Activated CD8-positive, alpha-beta memory T cell treated with anti-CD3 and anti-CD28 coated beads for 1 hour (primary cell): ENCODE measurements around the gene ZNF547.

Source experiments
- DNase-seq, 2 donors: peaks; one replicate each; pipeline ENCODE4 v3.0.0-alpha.2; 2020; ENCODE audit warnings: low read depth in 1 of 2; ENCODE audit errors: extremely low read depth in 1 of 2

The ZNF547 gene

GRCh38 chr19:57362997-57363687, at the start of gene ZNF547, which contains the start of gene TRAPPC2B:
ZNF547 (plus strand) TSS chr19:57363551; CDS start chr19:57368556, 5,005 bp downstream.
TRAPPC2B (plus strand) TSS chr19:57363551; CDS start chr19:57364834, 1,283 bp downstream.
- DNase-seq, result peak; percentile 91 to 95

- DNase-seq, result no peak
Observed at GRCh38 chr19:57314146-57314545, 49.2 kb upstream of the ZNF547 start.

GRCh38 chr19:57317503-57317902, 45.8 kb upstream of the ZNF547 start:
- no peak for DNase-seq

DNA sequence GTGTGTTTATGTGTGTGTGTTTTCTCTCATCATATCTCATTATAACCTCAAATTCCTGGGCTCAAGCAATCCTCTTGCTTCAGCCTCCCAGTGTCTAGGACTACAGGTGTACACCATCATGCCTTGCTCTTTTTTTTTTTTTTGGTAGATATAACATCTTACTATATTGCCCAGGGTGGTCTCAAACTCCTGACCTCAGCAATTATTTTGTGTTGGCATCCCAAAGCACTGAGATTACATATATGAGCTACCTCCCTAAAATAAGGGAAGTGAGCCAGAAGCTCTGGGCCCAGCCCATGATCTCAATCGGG, 43.5 kb upstream of the ZNF547 start:
- DNase-seq, result no peak

- DNase-seq, result peak; percentile 81 to 88
Observed at GRCh38 chr19:57320180-57321084, 42.9 kb upstream of the ZNF547 start, which contains the start of gene ZNF543. ZNF543 (plus strand) TSS chr19:57320472; CDS start chr19:57320854, 382 bp downstream.

GRCh38 chr19:57321116-57321515, 42.2 kb upstream of the ZNF547 start:
- DNase-seq, result no peak

DNA sequence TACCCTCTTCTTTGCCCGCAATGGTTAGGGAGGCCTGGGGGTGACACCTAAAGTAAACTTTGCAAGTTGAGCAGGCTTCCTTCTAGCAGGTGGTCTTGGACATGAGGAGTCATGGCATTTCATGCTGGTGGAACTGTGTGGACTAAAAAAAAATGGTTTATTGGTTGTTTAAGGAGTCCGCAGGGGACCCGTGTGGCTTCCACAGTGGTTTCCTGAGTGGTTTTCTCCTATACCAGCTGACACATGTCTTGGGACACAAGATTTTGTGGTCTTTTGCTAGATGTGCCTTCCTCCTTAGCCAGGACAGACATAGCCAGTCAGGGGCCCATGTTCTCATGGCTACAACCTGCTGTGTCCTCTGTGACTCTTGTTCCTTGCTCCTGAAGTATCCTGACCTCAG, 41.6 kb upstream of the ZNF547 start:
- DNase-seq, result no peak

DNA sequence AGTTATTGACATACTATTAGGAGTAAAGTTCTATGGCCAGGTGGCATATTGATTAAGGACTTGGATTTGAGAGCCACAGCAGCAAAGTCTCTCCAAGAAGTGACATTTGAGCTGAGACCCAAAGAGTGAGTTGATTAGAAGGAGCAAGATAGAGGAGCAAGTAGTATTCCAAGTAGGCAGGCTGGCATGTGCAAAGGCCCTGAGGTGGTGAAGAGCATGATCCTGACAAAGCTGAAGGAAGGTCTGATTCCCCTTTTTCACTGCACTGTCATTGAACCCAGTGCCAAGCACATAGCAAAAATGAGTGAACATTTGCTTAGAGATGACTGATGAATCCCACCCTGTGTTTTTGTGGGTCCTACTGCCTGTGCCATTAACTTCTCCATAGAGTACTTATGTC, 38.4 kb upstream of the ZNF547 start:
- no peak for DNase-seq

GRCh38 chr19:57327993-57328392, 35.4 kb upstream of the ZNF547 start:
- DNase-seq, result no peak

DNA sequence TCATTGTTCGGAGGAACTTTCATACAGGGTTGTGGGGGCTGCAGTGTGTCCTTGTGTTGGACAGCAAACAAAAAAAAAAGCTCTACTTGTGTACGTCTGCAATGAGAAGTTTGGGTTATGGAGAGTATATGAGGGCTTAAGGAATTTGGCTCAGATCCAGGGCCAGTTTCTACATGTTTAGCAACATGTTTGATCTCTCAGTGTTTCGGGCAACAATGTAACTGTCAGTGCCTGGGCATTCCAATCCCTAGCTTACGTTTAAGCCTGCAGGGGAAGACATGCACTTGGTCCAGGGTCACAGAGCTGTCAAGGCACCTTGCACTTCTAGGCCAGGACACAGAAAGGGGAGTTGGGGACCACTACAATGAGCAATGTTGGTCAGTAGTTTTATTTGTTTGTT, 29.2 kb upstream of the ZNF547 start:
- no peak for DNase-seq

DNA sequence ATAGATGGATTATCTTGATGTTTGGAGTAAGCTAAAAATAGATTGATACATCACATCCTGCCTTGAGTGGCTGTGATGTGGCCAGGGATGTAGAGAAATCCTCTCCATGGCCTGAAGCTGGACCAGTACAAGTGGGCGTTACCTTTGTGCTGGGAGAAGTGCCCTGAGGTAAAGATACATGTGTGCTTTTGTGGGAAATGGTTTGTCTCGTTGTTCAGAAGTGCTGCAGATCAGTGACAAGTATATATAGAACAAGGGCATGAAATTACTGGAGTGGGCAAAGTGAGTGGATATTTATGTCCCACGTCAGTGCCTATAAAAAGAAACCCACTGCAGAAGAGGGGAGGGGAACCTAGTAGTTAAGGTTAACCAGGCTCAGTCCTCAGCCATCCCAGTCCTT, 24.5 kb upstream of the ZNF547 start:
- DNase-seq, result no peak

GRCh38 chr19:57342582-57342981, 20.8 kb upstream of the ZNF547 start:
- no peak for DNase-seq

DNA sequence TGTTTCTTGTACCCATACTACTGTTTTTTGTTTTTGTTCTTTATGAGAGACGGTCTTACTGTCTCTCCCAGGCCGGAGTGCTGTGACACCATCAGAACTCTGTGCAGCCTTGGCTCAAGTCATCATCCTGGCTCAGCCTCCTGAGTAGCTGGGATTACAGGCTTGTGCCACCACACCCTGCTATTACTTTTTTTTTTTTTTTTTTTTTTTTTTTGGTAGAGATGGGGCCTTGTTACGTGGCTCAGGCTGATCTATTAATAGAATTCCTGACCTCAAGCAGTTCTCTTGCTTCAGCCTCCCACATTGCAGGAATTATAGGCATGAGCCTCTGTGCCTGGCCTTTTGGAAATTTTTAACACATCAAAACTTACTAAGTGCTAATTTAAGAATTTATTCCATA, 15.2 kb upstream of the ZNF547 start:
- DNase-seq, result no peak

DNA sequence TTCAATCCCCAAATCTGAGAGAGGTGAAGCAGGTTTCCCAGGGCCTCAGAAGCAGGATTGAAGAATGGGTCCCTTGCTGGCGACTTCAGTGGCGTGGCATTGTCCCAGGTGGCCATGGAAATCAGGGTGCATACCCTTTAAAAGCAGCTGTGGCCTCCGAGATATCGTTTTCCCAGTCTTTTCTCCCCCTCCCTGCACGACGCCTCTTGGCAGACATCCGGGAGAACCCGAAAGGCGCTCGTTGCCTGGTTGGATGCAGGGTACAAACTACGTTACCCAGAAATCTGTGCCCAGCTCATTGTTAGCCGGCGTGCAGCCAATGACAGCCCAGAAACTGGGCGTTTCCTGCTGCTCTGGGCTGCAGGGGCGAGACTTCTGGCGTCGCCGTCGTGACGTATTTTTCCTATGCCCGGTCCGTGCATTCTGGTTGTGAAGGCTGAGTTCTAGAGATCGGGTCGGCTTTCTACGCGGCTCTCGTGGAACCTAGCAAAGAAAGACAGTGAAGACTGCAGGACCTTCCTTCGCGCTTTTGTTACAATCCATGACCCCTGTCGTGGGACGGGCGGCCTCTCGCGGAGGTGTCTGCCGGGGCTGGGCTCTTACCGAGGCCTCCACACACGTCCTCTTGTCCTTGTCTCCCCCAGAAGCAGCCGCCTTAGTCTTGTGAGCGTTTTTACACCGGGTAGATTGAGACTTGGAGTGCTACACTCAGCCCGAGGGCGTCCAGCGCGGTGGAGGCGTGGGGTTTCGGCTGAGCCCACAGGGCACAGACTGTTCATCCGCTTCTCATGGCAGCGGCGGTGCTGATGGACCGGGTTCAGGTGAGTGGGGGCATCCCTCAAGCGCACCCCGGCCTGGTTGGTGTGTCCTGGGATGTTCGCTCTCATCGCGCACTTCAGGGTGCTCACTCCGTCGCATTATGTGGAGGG, 12.2 kb upstream of the ZNF547 start, which contains the start of gene ZNF304:
ZNF304 (plus strand) TSS at position 395 of the 929 bp plus-strand sequence; CDS start at position 789, 394 bp downstream.
- peak; percentile 59 to 69 for DNase-seq

DNA sequence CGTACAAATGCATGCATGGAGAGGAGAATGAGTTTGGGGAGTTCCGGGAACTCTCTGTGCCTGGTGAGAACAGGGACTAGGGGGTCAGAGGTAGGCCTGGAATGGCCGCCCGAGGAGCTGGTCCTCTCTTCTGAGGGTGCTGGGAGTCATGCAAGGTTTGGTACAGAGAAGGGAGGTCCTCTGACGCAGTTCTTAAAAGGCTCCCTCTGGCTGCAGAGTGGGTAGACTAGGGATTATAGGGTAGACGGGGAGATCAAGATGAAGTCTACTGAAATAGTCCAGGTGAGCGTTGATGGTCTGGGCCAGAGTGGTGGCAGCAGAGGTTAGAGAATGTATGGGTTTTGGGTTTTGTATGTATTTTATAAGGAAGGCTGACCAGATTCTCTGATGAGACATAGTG, 11.5 kb upstream of the ZNF547 start:
- no peak for DNase-seq

- DNase-seq, result no peak
Observed at GRCh38 chr19:57355916-57356315, 7.4 kb upstream of the ZNF547 start.

DNA sequence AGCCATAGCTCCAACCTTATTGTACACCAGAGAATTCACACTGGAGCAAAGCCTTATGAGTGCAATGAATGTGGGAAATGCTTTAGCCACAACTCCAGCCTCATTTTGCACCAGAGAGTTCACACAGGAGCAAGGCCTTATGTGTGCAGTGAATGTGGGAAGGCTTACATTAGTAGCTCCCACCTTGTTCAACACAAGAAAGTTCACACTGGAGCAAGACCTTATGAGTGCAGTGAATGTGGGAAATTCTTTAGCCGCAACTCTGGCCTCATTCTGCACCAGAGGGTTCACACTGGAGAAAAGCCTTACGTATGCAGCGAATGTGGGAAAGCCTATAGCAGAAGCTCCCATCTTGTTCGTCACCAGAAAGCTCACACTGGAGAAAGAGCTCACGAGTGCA, 5.9 kb upstream of the ZNF547 start:
- DNase-seq, result no peak

DNA sequence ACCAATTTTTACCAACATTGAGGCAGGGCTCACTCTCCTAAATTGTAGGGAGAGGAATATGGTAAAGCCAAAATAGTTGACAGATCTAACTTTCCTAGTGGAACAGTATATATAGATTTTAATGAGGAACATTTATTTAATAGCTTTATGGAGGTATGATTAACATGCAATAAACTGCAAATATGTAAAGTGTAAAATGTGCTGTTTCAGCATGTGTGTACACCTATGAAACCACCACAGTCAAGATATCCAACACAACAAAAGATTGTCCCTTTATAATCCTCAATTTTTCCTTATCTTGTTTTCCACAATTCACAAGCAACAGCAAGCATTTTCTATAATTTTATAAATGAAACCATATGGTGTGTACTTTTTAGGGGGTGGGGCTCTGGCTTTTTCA, 4.1 kb upstream of the ZNF547 start:
- no peak for DNase-seq

- no peak for DNase-seq
Observed at GRCh38 chr19:57362419-57362818, 932 bp upstream of the ZNF547 start.

DNA sequence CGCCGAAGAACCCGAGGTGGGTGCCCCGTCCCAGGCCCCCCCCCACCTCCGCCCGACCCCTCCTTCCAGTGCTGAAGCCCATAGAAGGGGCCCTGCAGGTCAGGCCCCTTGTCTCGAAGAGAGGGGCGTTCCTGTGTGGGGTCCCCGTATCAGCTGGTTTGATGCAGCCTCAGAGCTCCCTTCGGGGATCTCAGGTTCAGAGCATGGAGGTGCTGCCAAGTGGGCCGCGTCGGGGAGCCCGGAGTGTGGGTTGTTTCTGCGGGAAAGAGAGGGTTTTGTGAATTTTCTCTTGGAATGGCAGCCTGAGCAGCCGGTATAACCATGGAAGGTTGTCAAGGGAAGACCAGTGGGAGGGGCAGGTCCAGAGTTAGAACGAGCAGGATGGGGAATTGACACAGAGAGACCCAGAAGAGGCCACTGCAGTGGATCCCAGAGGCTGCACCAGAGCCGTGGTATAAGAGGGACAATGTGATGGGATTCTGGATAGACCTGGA, 384 bp downstream of the ZNF547 start:
- no peak for DNase-seq

DNA sequence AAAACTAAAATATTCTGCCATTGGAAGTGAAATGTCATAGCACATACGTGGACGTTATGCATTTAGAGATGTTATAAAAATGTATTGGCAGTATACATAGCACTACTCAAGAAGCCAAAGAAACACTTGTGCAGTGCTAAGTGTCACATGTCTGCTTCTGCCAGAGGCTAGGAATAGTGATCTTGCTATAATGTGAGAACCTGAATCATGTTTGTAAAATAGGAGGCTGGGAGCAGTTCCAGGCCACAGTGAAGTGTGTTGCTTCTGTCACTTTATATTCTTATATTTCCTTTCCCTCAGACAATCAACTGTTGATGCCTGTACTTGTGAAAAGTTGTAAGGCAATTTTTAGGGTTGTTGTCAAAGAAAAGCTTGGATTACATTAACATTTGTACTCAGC, 3.4 kb downstream of the ZNF547 start:
- no peak for DNase-seq
